NCI-H1436 treated with DMSO at 0.1 percent for 48 hours (cell line): Measurements from ENCODE around the gene HIF3A.

ENCODE experiments used
- DNase-seq: peaks from one replicate; lab custom pipeline; 2025; lab: John Stamatoyannopoulos, UW

The HIF3A gene

DNA sequence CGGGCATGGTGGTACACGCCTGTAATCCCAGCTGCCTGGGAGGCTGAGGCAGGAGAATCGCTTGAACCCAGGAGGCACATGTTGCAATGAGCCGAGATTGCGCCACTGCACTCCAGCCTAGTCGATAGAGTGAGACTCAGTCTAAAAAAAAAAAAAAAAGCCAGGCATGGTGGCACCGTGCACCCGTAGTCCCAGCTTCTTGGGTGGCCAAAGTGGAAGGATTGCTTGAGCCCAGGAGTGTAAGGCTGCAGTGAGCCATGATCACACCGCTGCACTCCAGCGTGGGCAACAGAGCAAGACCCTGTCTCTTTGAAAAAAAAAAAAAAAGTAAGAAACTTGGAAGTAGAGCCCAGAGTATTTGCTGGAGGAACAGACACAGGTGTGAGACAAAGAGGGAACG is 88.8 kb downstream of the HIF3A start:
- no peak for DNase-seq

DNA sequence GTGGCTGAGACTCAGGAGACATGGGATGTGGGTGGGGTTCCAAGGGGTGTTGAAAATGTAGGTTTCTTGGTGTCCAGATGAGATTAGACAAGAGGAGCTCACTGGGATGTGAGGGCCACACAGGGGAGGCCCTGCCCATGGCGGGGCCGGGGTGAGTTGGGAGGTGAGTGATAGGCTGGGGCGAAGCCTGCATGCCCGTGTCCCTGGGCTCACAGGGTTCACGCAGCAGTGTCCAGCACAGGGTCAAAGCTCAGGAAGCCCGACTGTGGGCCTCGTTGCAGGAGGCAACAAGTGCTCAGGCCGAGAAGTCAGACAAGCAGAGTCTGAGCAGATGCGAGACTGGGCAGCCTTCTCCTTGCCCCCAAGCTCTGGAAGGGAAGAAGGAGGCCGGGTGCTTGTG is 89.3 kb downstream of the HIF3A start:
- no peak for DNase-seq

DNA sequence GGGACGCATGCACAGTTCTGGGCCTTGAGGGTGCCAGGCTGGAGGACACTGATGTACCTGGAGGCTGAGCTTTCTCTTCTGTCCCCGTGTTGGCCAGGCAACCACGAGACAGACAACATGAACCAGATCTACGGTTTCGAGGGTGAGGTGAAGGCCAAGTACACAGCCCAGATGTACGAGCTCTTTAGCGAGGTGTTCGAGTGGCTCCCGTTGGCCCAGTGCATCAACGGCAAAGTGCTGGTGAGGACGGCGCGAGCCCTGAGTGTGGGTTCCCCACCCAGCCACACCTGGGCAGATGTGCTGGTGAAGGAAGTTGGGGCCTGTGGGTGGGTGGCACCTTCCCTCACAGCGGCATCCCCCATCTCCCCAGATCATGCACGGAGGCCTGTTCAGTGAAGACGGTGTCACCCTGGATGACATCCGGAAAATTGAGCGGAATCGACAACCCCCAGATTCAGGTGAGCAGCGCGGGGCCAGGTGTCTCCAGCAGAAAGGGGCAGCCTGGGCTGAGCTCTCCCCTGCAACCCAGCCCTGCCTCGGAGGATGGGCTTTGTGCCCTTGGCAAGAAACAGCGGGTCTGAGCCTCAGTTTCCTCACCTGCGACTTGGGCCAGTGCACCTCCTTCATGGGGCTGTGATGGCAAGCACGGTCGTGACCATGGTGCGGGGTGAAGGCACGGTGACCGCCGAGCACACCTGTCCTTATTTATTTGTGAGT is 90.3 kb downstream of the HIF3A start:
- no peak for DNase-seq

DNA sequence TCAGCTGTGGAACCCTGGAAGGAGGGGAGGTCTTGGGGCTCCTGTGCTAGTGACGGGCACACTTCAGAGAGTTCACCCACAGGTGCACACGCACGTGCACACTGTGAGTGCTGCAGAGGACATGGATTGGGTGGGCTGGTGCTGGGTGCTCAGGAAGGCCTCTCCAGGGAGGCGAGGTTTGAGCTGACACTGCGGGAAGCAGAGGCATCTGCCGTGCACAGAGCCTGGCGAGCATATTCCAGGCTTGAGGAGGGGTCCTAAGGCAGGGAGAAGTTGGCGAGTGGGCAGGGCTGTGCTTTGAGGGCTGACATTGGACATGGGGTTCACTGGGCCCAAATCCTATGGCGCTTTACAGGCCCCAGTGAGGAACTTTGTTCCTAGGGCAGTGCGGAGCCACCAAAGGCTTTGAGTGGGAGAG is 90.9 kb downstream of the HIF3A start:
- DNase-seq, result no peak

DNA sequence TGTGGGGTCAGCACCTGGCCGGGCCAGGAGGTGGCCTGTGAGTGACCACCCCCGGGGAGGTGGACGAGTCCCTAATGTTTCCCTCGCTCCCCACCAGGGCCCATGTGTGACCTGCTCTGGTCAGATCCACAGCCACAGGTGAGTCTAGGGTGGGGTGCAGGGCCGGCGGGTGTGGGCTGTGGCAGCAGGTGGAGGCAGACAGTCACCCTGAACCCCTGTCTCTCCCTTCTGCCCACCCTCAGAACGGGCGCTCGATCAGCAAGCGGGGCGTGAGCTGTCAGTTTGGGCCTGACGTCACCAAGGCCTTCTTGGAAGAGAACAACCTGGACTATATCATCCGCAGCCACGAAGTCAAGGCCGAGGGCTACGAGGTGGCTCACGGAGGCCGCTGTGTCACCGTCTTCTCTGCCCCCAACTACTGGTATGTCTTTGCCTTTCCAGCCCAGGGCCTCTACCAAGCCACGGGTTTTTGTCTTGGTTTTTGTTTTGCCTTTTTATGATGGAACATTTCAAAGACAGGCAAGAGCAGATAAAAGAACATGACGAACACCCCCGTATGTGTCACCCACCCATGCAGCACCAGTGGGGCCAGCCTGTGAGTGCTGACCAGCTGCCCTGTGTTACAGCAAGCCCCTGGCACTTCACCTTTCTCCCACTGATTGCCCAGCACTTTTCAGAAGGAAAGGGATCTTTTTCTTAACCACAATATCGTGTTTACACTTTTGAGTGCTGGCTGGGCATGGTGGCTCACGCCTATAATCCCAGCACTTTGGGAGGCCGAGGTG is 91.7 kb downstream of the HIF3A start:
- DNase-seq, result no peak

DNA sequence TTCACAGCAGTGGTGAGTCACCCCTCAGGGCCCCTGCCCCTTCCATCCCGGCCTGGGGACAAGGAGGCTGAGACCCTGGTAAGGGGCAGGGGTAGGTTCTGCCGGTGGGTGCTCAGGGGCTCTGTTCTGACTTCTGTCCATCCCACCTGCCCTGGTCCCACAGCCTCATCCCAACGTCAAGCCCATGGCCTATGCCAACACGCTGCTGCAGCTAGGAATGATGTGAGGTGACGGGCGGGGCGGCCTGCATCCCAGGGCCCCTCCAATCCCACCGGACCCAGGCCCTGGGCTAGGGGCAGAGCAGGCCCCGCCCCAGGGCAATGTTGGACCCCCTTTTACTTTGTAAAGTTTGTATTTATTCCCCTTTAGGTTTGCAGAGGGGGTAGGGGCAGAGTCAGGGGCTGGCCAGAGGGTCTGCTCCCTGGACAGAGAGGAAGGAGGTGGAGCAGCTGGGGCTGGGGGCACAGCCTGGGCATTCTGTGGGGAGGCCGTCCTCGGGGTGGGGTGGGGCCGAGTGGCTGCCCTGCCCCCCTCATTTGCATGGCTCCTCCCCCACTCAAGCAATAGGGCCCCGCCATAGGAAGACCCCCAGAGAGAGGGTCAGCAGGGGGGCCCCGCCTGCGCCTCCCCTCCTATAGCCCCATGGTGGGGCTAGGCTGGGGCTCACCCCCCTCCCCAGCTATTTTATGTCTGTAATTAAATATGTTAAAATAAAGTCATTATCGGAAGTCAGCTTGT is 93.4 kb downstream of the HIF3A start:
- no peak for DNase-seq

DNA sequence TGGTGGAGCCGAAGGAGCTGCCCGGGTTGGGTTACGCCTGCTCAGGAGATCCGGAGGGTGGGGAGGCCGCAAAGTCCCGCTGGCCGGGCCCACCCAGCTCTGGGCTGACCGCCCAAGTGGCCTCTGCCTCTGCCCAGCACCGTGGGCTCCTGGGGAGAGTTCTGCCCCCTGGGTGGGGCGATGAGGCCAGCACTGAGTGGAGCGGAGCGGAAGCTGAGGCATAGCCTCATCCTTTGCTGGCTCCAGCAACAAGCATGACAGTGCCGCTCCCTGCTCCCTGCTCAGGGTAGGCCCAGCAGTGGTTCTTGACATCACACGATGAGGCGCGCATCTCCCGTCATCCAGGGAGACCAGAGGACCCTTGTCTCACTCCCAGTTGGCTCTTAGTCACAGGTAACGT is 94.0 kb downstream of the HIF3A start:
- DNase-seq, result no peak

DNA sequence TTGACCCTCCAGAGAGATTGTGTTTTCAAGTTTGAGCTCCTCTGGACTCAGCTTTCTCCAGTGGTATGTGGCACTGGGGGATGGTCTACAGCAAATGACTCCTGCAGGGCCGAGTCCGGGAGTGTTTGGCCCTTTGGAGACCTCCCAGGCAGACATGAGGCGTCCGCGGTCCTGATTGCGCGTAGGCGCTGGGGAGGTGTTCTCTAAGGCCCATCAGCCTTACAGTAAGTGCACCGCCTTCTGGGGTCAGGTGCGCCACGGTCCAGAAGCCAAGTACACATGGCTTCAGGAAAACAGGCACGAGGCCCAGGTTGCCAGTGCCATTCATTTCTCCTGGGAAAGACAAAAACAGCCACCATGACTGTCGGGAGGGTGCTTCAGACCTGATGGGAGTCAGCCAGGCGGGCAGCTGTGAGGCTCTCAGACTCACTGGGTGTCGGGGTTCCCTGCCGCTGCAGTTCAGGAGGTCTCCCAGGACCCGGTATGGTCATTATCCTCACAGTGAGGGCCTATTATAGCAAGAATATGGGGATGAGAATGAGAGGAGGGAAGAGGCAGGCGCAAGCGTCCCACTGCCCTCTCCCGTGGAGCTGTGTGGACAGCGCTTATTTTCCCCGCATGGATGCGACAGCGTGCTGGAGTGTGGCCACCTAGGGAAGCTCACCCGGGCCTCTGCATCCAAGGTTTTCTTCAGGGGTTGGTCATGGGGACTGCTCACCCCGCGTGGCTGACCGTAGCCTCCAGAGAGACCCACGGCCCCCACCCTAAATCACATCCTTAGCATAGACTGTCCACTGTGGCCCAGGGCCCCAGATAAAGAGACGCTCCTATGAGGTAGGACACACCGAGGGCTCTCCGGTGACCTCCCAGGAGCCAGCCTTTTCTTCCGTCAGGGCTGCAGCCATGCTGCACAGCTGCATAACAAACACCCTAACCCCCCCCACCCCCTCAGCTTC is 94.7 kb downstream of the HIF3A start:
- DNase-seq, result no peak

DNA sequence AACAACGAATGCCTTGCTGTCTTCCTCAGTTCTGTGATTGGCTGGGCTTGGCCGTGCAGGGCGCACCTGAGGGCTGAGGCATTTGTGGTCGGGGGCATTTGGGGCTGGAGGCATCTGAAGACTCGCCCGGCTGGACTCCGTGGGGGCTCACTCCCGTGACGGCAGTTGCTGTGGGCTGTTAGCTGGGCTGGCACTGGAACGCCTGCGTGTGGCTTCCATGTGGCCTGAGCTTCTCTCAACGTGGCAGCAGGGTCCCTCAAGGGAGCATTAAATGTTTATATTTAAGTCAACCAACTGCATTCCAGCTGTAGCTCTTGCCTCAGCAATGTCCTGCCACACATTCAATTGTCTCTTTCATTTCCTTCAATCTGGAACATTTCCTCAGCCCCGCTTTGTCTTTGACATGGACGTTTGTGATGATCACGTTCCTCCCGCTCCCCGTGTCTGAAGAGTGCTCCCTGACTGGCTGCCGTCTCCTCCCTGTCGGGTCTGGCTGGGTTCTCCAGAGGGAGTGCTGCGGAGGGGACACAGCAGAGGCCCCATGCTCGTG is 95.5 kb downstream of the HIF3A start:
- DNase-seq, result no peak

DNA sequence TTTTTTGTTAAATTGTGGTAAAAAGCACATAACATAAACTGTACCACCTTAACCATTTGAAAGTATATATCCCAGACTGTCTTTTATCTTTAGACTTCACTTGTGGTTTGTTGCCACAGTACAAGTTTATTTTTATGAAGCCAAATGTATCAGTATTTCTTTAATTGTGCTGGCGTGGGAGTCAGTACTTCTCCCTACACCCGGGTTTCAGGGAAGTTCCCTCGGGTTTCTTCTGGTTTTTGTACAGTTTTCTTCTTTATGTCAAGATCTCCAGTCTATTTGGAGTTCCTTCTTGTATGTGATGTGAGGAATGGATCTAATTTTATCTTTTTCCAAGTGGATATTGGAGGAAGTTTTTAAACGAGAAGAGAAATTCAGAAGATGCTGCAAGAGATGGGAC is 96.0 kb downstream of the HIF3A start:
- no peak for DNase-seq
